ENCODE results near the gene RAMP3.
"Not testable (repeated sequence)": the region's sequence is repeated elsewhere in the genome, so short reads cannot be mapped to it uniquely, and the experiment has no call there.

Gene RAMP3

DNA sequence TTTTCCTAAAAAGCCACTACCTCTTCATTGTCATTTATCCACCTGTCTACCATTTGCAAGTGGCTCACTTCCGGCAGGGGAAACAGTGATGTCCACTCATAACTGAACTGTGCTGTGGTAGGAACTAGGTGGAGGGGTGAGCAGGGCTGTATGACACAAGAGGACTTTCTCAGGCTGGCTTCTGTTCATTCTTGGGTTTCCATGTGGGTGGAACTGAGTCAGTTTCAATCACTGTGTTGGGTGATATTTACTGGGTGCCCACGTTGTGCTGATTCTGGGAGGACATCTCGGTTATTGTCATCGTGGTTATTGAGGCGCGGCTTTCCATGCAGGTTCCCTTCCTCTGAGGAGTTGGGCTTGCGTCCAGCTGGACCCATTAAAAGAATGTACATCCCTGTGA, 38.8 kb downstream of the RAMP3 start:
- no peak for DNase-seq (ENCODE audit: low spot score)

- DNase-seq (ENCODE audit: low spot score) = no peak
Observed at GRCh38 chr7:45197461-45197860, 39.9 kb downstream of the RAMP3 start.

DNA sequence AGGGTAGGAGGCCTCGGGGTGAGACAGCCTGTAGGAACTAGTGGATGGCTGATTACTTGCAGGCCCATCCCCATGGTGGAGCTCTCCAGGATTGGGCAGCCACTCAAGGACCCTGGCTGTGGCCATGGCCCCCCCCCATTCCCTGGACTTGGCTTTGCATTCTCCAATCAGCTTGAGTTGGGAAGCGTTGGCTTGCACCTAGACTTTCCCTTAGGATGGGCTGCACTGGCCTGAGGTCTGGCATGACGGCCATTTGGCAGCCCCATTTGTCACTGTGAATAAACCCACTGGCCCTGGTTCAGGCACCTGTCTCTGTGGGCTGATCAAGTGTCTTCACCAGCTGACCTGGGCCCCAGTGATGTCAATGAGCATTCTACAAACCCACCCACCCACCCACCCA, 41.4 kb downstream of the RAMP3 start:
- no peak for DNase-seq (ENCODE audit: low spot score)

GRCh38 chr7:45199506-45199905, 41.9 kb downstream of the RAMP3 start:
- DNase-seq (ENCODE audit: low spot score) = no peak

GRCh38 chr7:45202625-45203024, 45.0 kb downstream of the RAMP3 start:
- DNase-seq (ENCODE audit: low spot score) = no peak

DNA sequence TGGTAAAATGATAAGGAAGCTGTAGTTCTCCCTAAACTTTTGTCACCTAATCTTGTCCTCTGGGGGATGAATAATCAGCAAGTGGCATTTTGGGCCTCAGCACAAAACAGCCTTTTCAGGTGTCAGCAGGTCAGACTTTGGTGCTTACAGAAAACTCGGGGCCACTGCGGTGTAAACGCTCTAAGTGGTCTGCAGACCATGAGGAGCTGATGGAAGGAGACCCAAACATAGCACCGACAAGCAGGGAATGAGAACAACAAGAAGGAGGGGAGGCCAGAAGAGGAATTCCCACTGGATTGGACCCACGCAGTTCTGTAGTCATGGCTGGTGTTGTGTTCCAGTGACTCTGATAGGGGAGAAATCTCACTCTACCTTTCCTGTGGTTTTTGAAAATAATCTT, 45.4 kb downstream of the RAMP3 start:
- no peak for DNase-seq (ENCODE audit: low spot score)

DNA sequence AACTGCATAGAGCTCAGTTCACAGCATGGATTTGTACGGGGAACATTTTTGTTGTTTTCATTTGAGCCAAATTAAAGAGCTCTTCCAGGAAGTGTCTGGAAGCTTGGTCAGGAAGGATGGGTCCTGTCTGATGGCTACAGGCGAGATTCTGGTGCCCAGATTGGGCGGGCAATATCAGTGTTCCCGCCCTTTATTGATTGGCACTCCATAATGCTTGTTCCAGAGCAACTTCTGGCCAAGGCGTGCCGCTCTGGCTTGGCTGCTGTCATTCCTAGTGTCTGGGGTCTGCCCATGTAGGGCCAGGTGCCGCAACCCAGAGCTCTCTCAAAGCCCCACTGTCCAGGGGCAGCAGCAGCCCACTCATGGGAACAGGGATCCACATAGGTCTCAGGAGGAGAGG, 45.9 kb downstream of the RAMP3 start:
- no peak for DNase-seq (ENCODE audit: low spot score)

GRCh38 chr7:45203936-45204445, 46.4 kb downstream of the RAMP3 start:
- DNase-seq (ENCODE audit: low spot score) = no peak

DNA sequence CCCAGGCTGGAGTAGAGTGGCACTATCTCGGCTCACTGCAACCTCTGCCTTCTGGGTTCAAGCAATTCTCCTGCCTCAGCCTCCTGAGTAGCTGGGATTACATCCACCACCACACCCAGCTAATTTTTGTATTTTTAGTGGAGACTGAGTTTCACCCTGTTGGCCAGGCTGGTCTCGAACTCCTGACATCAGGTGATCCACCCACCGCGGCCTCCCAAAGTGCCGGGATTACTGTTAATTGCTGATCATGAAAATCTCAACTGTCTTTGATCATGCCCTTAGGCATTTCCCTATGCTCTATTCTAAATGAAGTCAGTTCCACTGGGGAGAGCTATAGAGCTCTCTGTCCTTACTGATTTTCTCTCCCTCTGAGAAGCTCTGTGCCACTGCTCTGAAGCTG, 48.7 kb downstream of the RAMP3 start:
- not testable (repeated sequence) for DNase-seq (ENCODE audit: low spot score)

- DNase-seq (ENCODE audit: low spot score) = not testable (repeated sequence)
Observed at GRCh38 chr7:45209909-45210308, 52.3 kb downstream of the RAMP3 start.

- DNase-seq (ENCODE audit: low spot score) = no peak
Observed at GRCh38 chr7:45211066-45211465, 53.5 kb downstream of the RAMP3 start.

DNA sequence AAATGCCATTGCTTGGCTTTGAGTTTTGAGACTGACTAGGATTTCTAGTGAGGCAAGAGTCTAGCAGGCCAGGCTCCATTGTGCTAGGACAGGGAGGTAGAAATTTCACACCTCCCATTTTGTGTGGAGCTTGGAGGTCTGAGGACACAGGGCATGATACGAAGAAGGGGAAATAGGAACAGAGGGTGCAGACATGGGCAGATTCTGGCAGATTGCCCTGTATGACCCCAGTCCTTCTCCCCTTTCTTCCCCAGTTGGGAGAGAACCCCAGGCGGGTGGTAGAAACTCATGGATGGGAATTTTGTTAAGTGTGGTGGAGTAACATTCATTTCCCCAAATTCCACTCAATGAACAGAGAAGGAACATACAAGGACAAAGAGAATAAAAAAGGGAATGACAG, 54.4 kb downstream of the RAMP3 start:
- DNase-seq (ENCODE audit: low spot score) = no peak

GRCh38 chr7:45212606-45213005, 55.0 kb downstream of the RAMP3 start:
- DNase-seq (ENCODE audit: low spot score) = no peak

GRCh38 chr7:45215601-45216062, 58.0 kb downstream of the RAMP3 start:
- DNase-seq (ENCODE audit: low spot score) = no peak

DNA sequence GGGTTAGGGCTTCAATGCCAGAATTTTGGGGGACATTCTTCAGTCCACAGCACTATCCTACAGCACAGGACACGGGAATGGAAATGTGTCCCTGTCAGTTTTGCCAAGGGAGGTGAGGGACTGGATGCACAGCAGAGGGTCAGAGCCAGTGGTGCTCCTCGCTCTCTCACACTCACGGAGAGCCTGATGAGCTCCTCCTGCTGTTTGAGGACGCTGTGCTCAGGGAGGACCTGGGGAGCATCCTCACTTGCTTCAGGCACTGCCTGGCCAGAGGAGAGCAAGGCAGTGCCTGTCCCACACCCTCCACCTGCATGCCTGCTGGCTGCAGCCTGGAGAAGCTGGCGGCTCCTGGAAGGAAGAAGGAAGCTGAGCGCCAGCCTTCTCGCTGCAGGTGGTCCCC, 58.6 kb downstream of the RAMP3 start:
- DNase-seq (ENCODE audit: low spot score) = no peak

DNA sequence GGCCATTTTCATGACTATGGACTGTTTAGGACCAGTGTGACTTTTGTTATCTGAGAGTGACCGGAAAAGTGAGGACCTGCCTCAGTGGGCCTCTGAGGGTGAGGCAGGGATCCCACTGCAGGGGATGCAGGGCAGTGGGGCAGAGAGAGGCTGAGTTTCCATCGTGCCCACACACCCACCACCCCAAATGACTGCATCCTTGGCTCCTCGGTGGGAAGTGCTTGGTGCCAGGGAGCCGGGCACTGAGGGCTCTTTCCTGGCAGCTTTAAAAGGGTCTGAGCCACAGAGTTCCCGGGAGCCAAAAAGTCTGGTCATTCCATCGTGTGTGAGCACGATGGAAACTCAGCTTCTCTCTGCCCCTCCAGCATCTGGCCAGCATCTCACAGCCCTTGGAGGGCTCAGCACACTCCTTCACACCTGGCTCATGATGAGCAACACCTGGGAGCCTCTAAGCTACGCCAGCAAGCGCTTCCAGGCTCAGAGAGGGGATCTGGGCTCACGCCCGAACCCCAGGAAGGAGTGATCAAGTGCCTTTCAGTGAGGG, 59.1 kb downstream of the RAMP3 start:
- DNase-seq (ENCODE audit: low spot score) = no peak

DNA sequence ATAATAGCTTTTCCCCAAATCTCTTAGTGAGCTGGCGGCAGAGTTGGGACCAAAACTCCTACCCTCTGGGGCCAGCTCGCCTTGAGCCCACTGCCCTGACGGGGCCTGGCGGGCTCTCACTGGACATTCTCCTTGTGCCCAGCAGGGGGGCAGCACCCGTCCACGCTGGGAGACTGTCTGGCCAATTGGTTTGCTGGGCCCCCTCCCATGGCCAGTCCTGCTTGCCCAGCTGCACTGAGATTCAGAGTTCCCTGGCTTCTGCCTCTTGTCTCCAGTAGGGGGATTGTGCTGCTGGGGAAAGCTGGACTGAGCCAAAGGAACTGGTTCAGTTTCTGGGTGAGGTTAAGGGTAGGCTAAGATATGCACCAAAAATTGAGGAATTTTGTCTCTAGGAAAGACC, 59.8 kb downstream of the RAMP3 start:
- peak; percentile 27 for DNase-seq (ENCODE audit: low spot score)

DNA sequence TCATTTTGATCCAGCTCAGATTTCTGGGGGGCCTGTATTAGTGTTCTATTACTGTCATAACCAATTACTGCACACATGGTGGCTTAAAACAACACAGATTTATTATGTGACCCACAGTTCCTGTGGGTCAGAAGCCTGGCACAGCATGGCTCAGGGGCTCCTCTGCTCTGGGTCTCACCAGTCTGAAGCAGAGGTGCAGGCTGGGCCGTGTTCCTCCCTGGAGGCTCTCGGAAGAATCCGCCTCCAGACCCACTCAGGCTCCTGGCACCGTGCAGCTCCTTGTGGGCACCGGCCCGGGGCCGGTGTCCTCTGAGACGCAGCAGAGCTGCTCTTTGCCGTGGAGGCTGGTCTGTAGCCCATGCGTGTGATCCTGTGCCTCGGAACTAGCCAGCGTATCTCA, 61.5 kb downstream of the RAMP3 start:
- no peak for DNase-seq (ENCODE audit: low spot score)

- DNase-seq (ENCODE audit: low spot score) = no peak
Observed at GRCh38 chr7:45219801-45220435, 62.3 kb downstream of the RAMP3 start.

- no peak for DNase-seq (ENCODE audit: low spot score)
Observed at GRCh38 chr7:45220846-45221618, 63.4 kb downstream of the RAMP3 start.

- no peak for DNase-seq (ENCODE audit: low spot score)
Observed at GRCh38 chr7:45221896-45222604, 64.5 kb downstream of the RAMP3 start.

DNA sequence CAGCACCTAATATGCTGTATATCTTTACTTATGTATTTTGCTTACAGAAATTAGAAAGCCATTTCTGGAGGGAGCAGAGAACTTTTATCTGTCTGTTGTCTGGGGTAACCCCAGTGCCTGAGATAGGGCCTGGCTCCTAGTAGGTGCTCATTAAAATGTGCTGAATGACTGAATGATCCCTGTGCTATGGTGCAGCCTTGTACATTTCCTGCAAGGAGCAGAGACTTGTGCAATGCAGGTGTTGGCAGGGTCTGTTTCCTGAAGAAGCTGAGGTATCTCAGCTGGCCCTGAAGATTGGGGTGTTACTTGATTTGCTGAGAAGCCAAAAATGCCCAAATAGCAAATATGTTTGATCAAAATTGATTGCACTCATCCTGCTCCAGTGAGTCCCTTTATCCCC, 65.5 kb downstream of the RAMP3 start:
- DNase-seq (ENCODE audit: low spot score) = no peak
